H1 (cell line): ENCODE data around the gene SLC34A1. TPM values are rescaled to one million over a fixed set of nuclear protein-coding genes. Genes with fewer than 3 reads are reported as not detected.

Source experiments
- CTCF ChIA-PET: fragments of 300-600 bp; sonication (Branson Sonifier 250); formaldehyde crosslinking; loops from one replicate; lab custom pipeline; 2021; ENCODE audit not compliant: partially characterized antibody; lab: Charles Lee
- POLR2A ChIA-PET: fragments of 300-600 bp; sonication (Branson Sonifier 250); formaldehyde crosslinking; loops from one replicate; lab custom pipeline; 2021; ENCODE audit warnings: inconsistent platforms; ENCODE audit not compliant: partially characterized antibody; lab: Charles Lee
- DNase-seq, 2 experiments: peaks; one replicate each; pipeline versions ENCODE4 v3.0.0 to v3.0.0-alpha.2; 2010 to 2022; ENCODE audit warnings: low spot score in 2 of 2, low read depth in 1 of 2, mixed read lengths in 1 of 2
- FAIRE-seq: peaks from 2 replicates; lab custom pipeline; 2011; peaks lifted over from hg19 to GRCh38; lab: Jason Lieb, UNC
- H2AFZ ChIP-seq: 2 replicates; pipeline ENCODE4 v1.8.1; 2012; ENCODE audit warnings: low read length, inconsistent platforms
- H2AK5ac ChIP-seq: 2 replicates; pipeline ENCODE4 v1.6.1; 2013; ENCODE audit warnings: low read depth, low read length
- H2BK120ac ChIP-seq: replicated peaks from 2 replicates; pipeline ENCODE3; 2013; ENCODE audit warnings: low read depth, low read length, inconsistent platforms
- H2BK12ac ChIP-seq: 2 replicates; pipeline ENCODE4 v1.6.1; 2013; ENCODE audit warnings: low read depth, low read length
- H2BK15ac ChIP-seq: 2 replicates; pipeline ENCODE4 v1.6.1; 2013; ENCODE audit warnings: low read length
- H2BK20ac ChIP-seq: 2 replicates; pipeline ENCODE4 v1.6.1; 2013; ENCODE audit warnings: low read length
- H2BK5ac ChIP-seq: 2 replicates; pipeline ENCODE4 v1.6.1; 2013; ENCODE audit warnings: low read depth, low read length
- H3K14ac ChIP-seq: 2 replicates; pipeline ENCODE4 v1.6.1; 2013; ENCODE audit warnings: inconsistent platforms; ENCODE audit not compliant: insufficient read length
- H3K18ac ChIP-seq: 2 replicates; pipeline ENCODE4 v1.6.1; 2013; ENCODE audit warnings: low read length; ENCODE audit errors: extremely low read depth
- H3K23ac ChIP-seq: 2 replicates; pipeline ENCODE4 v1.6.1; 2013; ENCODE audit warnings: inconsistent platforms; ENCODE audit not compliant: insufficient read length
- H3K23me2 ChIP-seq: 2 replicates; pipeline ENCODE4 v1.6.1; 2013; ENCODE audit warnings: low read depth, low read length
- H3K27ac ChIP-seq: 2 replicates; pipeline ENCODE4 v1.6.1; 2011; ENCODE audit warnings: low read depth, low read length, inconsistent platforms
- H3K27me3 ChIP-seq, 4 experiments: replicated peaks in 1 of 4; 1 replicate in 1 of 4; 2 replicates in 3 of 4; pipeline versions ENCODE4 v1.6.1 to v1.8.1; 2011 to 2013; ENCODE audit warnings: low read length in 3 of 4, mild to moderate bottlenecking in 3 of 4, inconsistent platforms in 2 of 4, mixed read lengths in 2 of 4, moderate library complexity in 1 of 4; ENCODE audit not compliant: control insufficient read depth in 3 of 4, insufficient read depth in 3 of 4; ENCODE audit errors: extremely low read depth in 1 of 4
- H3K36me3 ChIP-seq, 4 experiments: 2 replicates each; pipeline versions ENCODE4 v1.6.1 to v1.8.1; 2011 to 2013; ENCODE audit warnings: mild to moderate bottlenecking in 4 of 4, low read length in 3 of 4, moderate library complexity in 2 of 4, control low read depth in 1 of 4, inconsistent platforms in 1 of 4; ENCODE audit not compliant: insufficient read depth in 4 of 4, control insufficient read depth in 2 of 4
- H3K4ac ChIP-seq: replicated peaks from 2 replicates; pipeline ENCODE3; 2013; ENCODE audit warnings: low read length, low read depth, mixed read lengths, inconsistent platforms; ENCODE audit not compliant: insufficient read length
- H3K4me1 ChIP-seq, 4 experiments: replicated peaks in 1 of 4; 1 replicate in 1 of 4; 2 replicates in 3 of 4; pipeline versions ENCODE4 v1.6.1 to v1.8.1; 2011 to 2013; ENCODE audit warnings: low read length in 3 of 4, inconsistent platforms in 2 of 4, mixed read lengths in 1 of 4; ENCODE audit not compliant: insufficient read depth in 4 of 4, control insufficient read depth in 3 of 4
- H3K4me2 ChIP-seq, 2 experiments: 2 replicates each; pipeline versions ENCODE4 v1.6.1 to v1.8.1; 2011 to 2013; ENCODE audit warnings: low read depth in 2 of 2, low read length in 2 of 2, control low read depth in 1 of 2, inconsistent platforms in 1 of 2, mild to moderate bottlenecking in 1 of 2; ENCODE audit not compliant: insufficient read depth in 1 of 2
- H3K4me3 ChIP-seq, 4 experiments: fragments of 200-600, 300-600 bp in 1 of 4; sonication (generic), shearing (Covaris generic), sonication (Bioruptor Twin) in 1 of 4; 2 replicates each; pipeline versions ENCODE4 v1.5.1 to v1.8.1; 2011 to 2016; ENCODE audit warnings: low read length in 4 of 4, low read depth in 3 of 4, control low read depth in 2 of 4, inconsistent platforms in 2 of 4, mild to moderate bottlenecking in 2 of 4, mixed read lengths in 1 of 4, moderate library complexity in 1 of 4; ENCODE audit not compliant: insufficient read depth in 2 of 4; ENCODE audit errors: extremely low read depth in 1 of 4
- H3K56ac ChIP-seq: replicated peaks from 2 replicates; pipeline ENCODE3; 2013; ENCODE audit warnings: low read depth, mild to moderate bottlenecking, mixed read lengths, low read length, inconsistent platforms; ENCODE audit not compliant: insufficient read length
- H3K79me1 ChIP-seq: 2 replicates; pipeline ENCODE4 v1.6.1; 2013; ENCODE audit warnings: low read depth, low read length, control low read depth
- H3K79me2 ChIP-seq, 2 experiments: 2 replicates each; pipeline versions ENCODE4 v1.6.1 to v1.8.1; 2012 to 2013; ENCODE audit warnings: low read length in 2 of 2, mild to moderate bottlenecking in 2 of 2, inconsistent platforms in 1 of 2; ENCODE audit not compliant: insufficient read depth in 2 of 2, control insufficient read depth in 1 of 2
- H3K9ac ChIP-seq, 4 experiments: replicated peaks in 1 of 4; 1 replicate in 1 of 4; 2 replicates in 3 of 4; pipeline versions ENCODE4 v1.6.1 to v1.8.1; 2011 to 2013; ENCODE audit warnings: low read depth in 3 of 4, low read length in 3 of 4, control low read depth in 2 of 4, mild to moderate bottlenecking in 2 of 4, moderate library complexity in 2 of 4, inconsistent platforms in 1 of 4; ENCODE audit errors: extremely low read depth in 1 of 4
- H3K9me3 ChIP-seq, 2 experiments: 2 replicates each; pipeline versions ENCODE4 v1.6.1 to v1.8.1; 2012 to 2013; ENCODE audit warnings: mild to moderate bottlenecking in 2 of 2, moderate library complexity in 2 of 2, control low read depth in 1 of 2, inconsistent platforms in 1 of 2, low read depth in 1 of 2, low read length in 1 of 2, mixed read lengths in 1 of 2; ENCODE audit not compliant: insufficient read depth in 2 of 2
- H4K20me1 ChIP-seq, 2 experiments: replicated peaks in 1 of 2; 2 replicates each; pipeline versions ENCODE3 to v1.8.1; 2011 to 2013; ENCODE audit warnings: inconsistent platforms in 2 of 2, low read length in 2 of 2, mild to moderate bottlenecking in 1 of 2; ENCODE audit not compliant: insufficient read depth in 2 of 2, control insufficient read depth in 1 of 2
- H4K5ac ChIP-seq: 2 replicates; pipeline ENCODE4 v1.6.1; 2013; ENCODE audit warnings: low read length, low read depth, mixed read lengths, inconsistent platforms; ENCODE audit not compliant: insufficient read length
- H4K8ac ChIP-seq: 2 replicates; pipeline ENCODE4 v1.8.0; 2013; ENCODE audit warnings: mild to moderate bottlenecking, moderate library complexity, low read length, inconsistent platforms; ENCODE audit not compliant: insufficient read depth; ENCODE audit errors: extremely low read depth
- H4K91ac ChIP-seq: replicated peaks from 2 replicates; pipeline ENCODE3; 2013; ENCODE audit warnings: low read length, mixed read lengths, inconsistent platforms; ENCODE audit not compliant: insufficient read length
- CBX5 ChIP-seq: fragments of 300-800, 300-1000 bp; sonication (generic); IDR thresholded peaks from 2 replicates; pipeline ENCODE4 v1.7.1; 2016; ENCODE audit warnings: antibody characterized with exemption, low read length, low read depth
- WGBS, 2 experiments: shearing (Covaris generic) in 1 of 2; methylation state at CpG; one replicate each; pipeline versions ENCODE4 v1.1.6 to v1.1.7; 2013 to 2015; ENCODE audit warnings: low lambda C conversion rate in 2 of 2, mixed read lengths in 2 of 2, inconsistent platforms in 1 of 2, low coverage in 1 of 2, missing lambda C conversion rate in 1 of 2; ENCODE audit not compliant: insufficient replicate concordance in 2 of 2, insufficient coverage in 1 of 2, insufficient read length in 1 of 2; ENCODE audit errors: extremely low coverage in 1 of 2, missing lambda C conversion rate in 1 of 2; 5-methylcytosine and 5-hydroxymethylcytosine counted together
- polyA plus RNA-seq, 7 experiments: library from polyadenylated mRNA; depleted of rRNA in 3 of 7; stranded (reverse) in 5 of 7; unstranded in 2 of 7; fragments of >200 nt in 5 of 7; fragments of 200-250 nt in 2 of 7; gene quantifications; 1 replicate in 5 of 7; 2 replicates in 1 of 7; 4 replicates in 1 of 7; pipeline versions ENCODE4 v1.2.1 to v1.2.3, GENCODE V29; 2011 to 2013; ENCODE audit warnings: missing spikeins in 2 of 7, mixed read lengths in 2 of 7
- total RNA-seq: library from RNA; stranded (reverse); fragmentation: NEBNext Ultra II Directional; extraction: Animal tissue kit (Norgen Biotek cat#: 25700); gene quantifications from 2 replicates; pipeline ENCODE4 v1.2.1, GENCODE V29; 2021

The SLC34A1 gene
- total and polyA plus RNA-seq, 2 of the 8 experiments (the other 6 are each of a cell fraction or from before 2014, with no cell fraction given), result not detected

- DNase-seq, result no peak
- CTCF ChIA-PET, result interaction anchor here (0.7 to 7.1 kb wide), 12 partner anchors 14 to 114 kb away, joined by 3 to 57 read pairs (median 4); partner anchors contain the start of genes F12 and PFN3
- H2AK5ac ChIP-seq, result no peak overlapping the region
- no peak overlapping the region for H3K23ac ChIP-seq
- H3K4me2 ChIP-seq, result no peak overlapping the region
- H3K79me2 ChIP-seq, result peaks cover 0 to 17% of the 10 kb centered on the region in 2 experiments; a peak in 2 of 4 replicates
- 0 out of 2 replicates have a peak overlapping the region, but pooled peaks have one; percentile 61 for H2BK15ac ChIP-seq
- no peak overlapping the region for H3K14ac ChIP-seq
- H4K91ac ChIP-seq, result no peak overlapping the region
- H4K20me1 ChIP-seq, result peaks cover 5 to 10% of the 10 kb centered on the region in 2 experiments
- H4K8ac ChIP-seq, result no peak overlapping the region
- POLR2A ChIA-PET, result interaction anchor here (0.9 to 24.2 kb wide), 8 partner anchors 18 to 60 kb away, joined by 3 to 460 read pairs (median 4); partner anchors contain the start of gene PRR7
- H3K4ac ChIP-seq, result no peak overlapping the region
- no peak overlapping the region for H3K18ac ChIP-seq
- H3K27ac ChIP-seq, result no peak overlapping the region
- H2BK12ac ChIP-seq, result no peak overlapping the region
- H2BK5ac ChIP-seq, result no peak overlapping the region
- no peak overlapping the region for H2BK20ac ChIP-seq
- no peaks in the 10 kb centered on the region for H3K27me3 ChIP-seq
- no peak overlapping the region for H4K5ac ChIP-seq
- H3K36me3 ChIP-seq, result no peaks in the 10 kb centered on the region
- no peak for TF ChIP-seq CBX5
- TF ChIP-seq, all 59 proteins: peak for 0
- no peak for FAIRE-seq
- Histone ChIP-seq H3K56ac (no peak overlapping the region), H3K23me2 (peaks cover 10% of the 10 kb centered on the region), H3K9me3 (no peaks in the 10 kb centered on the region), H3K4me1 (peaks cover 4 to 14% (median 7%) of the 10 kb centered on the region in 4 experiments; a peak in 6 of 7 replicates), H3K79me1 (peaks cover 10% of the 10 kb centered on the region; the same call in 1 of the 2 replicates), H2AFZ (no peak overlapping the region), H2BK120ac (no peak overlapping the region), H3K9ac (no peak overlapping the region), H3K4me3 (no peak overlapping the region)
- 77% methylated on average over 2 of the region's 2 CpGs; no CpG with 5 or more reads in 1 of the 2 experiments for WGBS, 2 experiments
Measured at GRCh38 chr5:177423671-177424070, 39.4 kb downstream of the SLC34A1 start.
